A673 (cell line): ENCODE data around the gene FADS6. TPM values are rescaled to one million over a fixed set of nuclear protein-coding genes. Genes with fewer than 3 reads are reported as not detected.
A peak's percentile ranks its signal among the peaks of the same experiment; 100 is the strongest.

Experiments
- BruUV-seq: library from RNA; stranded (reverse); fragments of 400-500 nt; replicated peaks from 2 replicates; lab custom pipeline; 2021; lab: Mats Ljungman, UMichigan
- CTCF ChIA-PET: fragments of 300-600 bp; sonication (Branson Sonifier 250); formaldehyde crosslinking; loops from one replicate; lab custom pipeline; 2022; ENCODE audit warnings: antibody characterized with exemption; lab: Charles Lee
- POLR2A ChIA-PET: fragments of 300-600 bp; sonication (Branson Sonifier 250); formaldehyde crosslinking; loops from one replicate; lab custom pipeline; 2022; ENCODE audit warnings: antibody characterized with exemption; ENCODE audit not compliant: low non-redundant PET; lab: Charles Lee
- DNase-seq: peaks from one replicate; pipeline ENCODE4 v3.0.0-alpha.2; 2015; ENCODE audit warnings: low spot score
- H3K27ac ChIP-seq: fragments of 200-600 bp; sonication (generic); 2 replicates; pipeline ENCODE4 v1.5.1; 2016; ENCODE audit warnings: mixed run types, low read depth, mild to moderate bottlenecking, mixed read lengths, antibody characterized with exemption, low read length; ENCODE audit not compliant: poor library complexity, severe bottlenecking
- H3K27me3 ChIP-seq: fragments of 200-600 bp; sonication (generic); replicated peaks from 2 replicates; pipeline ENCODE4 v1.6.1; 2017; ENCODE audit warnings: mixed run types, low read depth, mild to moderate bottlenecking, mixed read lengths, antibody characterized with exemption, low read length; ENCODE audit not compliant: insufficient read depth, poor library complexity
- H3K36me3 ChIP-seq: fragments of 200-600 bp; sonication (generic); 2 replicates; pipeline ENCODE4 v1.6.1; 2016; ENCODE audit warnings: mixed run types, mild to moderate bottlenecking, mixed read lengths, antibody characterized with exemption, low read length; ENCODE audit not compliant: insufficient read depth, poor library complexity, severe bottlenecking
- H3K4me1 ChIP-seq: fragments of 200-600 bp; sonication (generic); 2 replicates; pipeline ENCODE4 v1.6.1; 2017; ENCODE audit warnings: mixed run types, mild to moderate bottlenecking, mixed read lengths, antibody characterized with exemption, low read length; ENCODE audit not compliant: insufficient read depth, poor library complexity, severe bottlenecking
- H3K4me3 ChIP-seq: fragments of 200-600 bp; sonication (generic); 2 replicates; pipeline ENCODE4 v1.5.1; 2016; ENCODE audit warnings: low read depth, mixed run types, mild to moderate bottlenecking, mixed read lengths, low read length; ENCODE audit not compliant: poor library complexity, severe bottlenecking
- H3K9me3 ChIP-seq: fragments of 200-600 bp; sonication (generic); 2 replicates; pipeline ENCODE4 v1.6.1; 2016; ENCODE audit warnings: mixed run types, low read depth, mild to moderate bottlenecking, mixed read lengths, antibody characterized with exemption, low read length; ENCODE audit not compliant: poor library complexity, severe bottlenecking
- CTCF ChIP-seq: fragments of 300-800, 200-600 bp; sonication (generic); conservative IDR thresholded peaks from 2 replicates; pipeline ENCODE4 v1.5.1; 2017; ENCODE audit warnings: low read depth, mild to moderate bottlenecking, antibody characterized with exemption, low read length, moderate library complexity, mixed read lengths
- EZH2 ChIP-seq: fragments of 200-600 bp; sonication (generic); IDR thresholded peaks from 2 replicates; pipeline ENCODE4 v1.6.1; 2017; ENCODE audit warnings: borderline replicate concordance, low read depth, mild to moderate bottlenecking, mixed read lengths, antibody characterized with exemption, low read length; ENCODE audit not compliant: poor library complexity, severe bottlenecking
- intact Hi-C: fragments of 100-400 bp; cut with micrococcal nuclease; formaldehyde crosslinking; loops from one replicate; pipeline ENCODE4 v1.10.0; 2022; ENCODE audit not compliant: unreplicated experiment
- total RNA-seq: library from RNA; stranded (reverse); gene quantifications from 2 replicates; pipeline ENCODE4 v1.2.3, GENCODE V29; 2021

Gene FADS6
- total RNA-seq, 1 experiment from 2014 or later: not detected

- no peak overlapping the region for H3K4me3 ChIP-seq
- no peaks in the 10 kb centered on the region for H3K27me3 ChIP-seq
- TF ChIP-seq CTCF: no peak
- TF ChIP-seq EZH2: no peak
- peaks cover 17% of the 10 kb centered on the region for H3K4me1 ChIP-seq
- no peak for DNase-seq
- intact Hi-C loops: no loop called here
- no peak overlapping the region for H3K27ac ChIP-seq
- POLR2A ChIA-PET: no interaction called here
- no TSS peak for BruUV-seq
- CTCF ChIA-PET: no interaction called here
- no peaks in the 10 kb centered on the region for H3K9me3 ChIP-seq
- no peaks in the 10 kb centered on the region for H3K36me3 ChIP-seq
Observed at GRCh38 chr17:74868251-74868907, 25.1 kb downstream of the FADS6 start.

GRCh38 chr17:74866198-74866835 lies 27.1 kb downstream of the FADS6 start:
- no peak overlapping the region for H3K4me3 ChIP-seq
- H3K4me1 ChIP-seq: peaks cover 14% of the 10 kb centered on the region
- no peaks in the 10 kb centered on the region for H3K9me3 ChIP-seq
- POLR2A ChIA-PET: no interaction called here
- no peaks in the 10 kb centered on the region for H3K36me3 ChIP-seq
- no peak overlapping the region for H3K27ac ChIP-seq
- CTCF ChIA-PET: interaction anchor here (0.6 to 1.2 kb wide), 4 partner anchors 34 to 553 kb away, joined by 3 to 4 read pairs (median 3); no protein-coding TSS in a partner anchor
- BruUV-seq: no TSS peak
- H3K27me3 ChIP-seq: peaks cover under 1% of the 10 kb centered on the region
- no peak for DNase-seq
- intact Hi-C loops: no loop called here
- TF ChIP-seq CTCF (no peak), EZH2 (no peak)

GRCh38 chr17:74865504-74866197 lies 27.8 kb downstream of the FADS6 start:
- CTCF ChIA-PET: interaction anchor here (0.6 to 1.2 kb wide), 6 partner anchors 33 to 1493 kb away, joined by 3 to 5 read pairs (median 3); no protein-coding TSS in a partner anchor
- no TSS peak for BruUV-seq
- peak; percentile 23 for DNase-seq

More at GRCh38 chr17:74865504-74866197, 27.8 kb downstream of the FADS6 start:
- peaks cover 14% of the 10 kb centered on the region for H3K4me1 ChIP-seq
- no peak overlapping the region for H3K4me3 ChIP-seq
- no peak overlapping the region for H3K27ac ChIP-seq
- no peaks in the 10 kb centered on the region for H3K36me3 ChIP-seq
- POLR2A ChIA-PET: no interaction called here
- peaks cover 7% of the 10 kb centered on the region for H3K27me3 ChIP-seq
- TF ChIP-seq EZH2 (no peak), CTCF (no peak)
- H3K9me3 ChIP-seq: no peaks in the 10 kb centered on the region
- intact Hi-C loops: loop anchor here (1.0 to 2.0 kb wide), 2 partner anchors 121 to 209 kb away; no protein-coding TSS in a partner anchor
